IgD-negative memory B cell (primary cell): Measurements from ENCODE around the gene ACSBG1. TPM values are rescaled to one million over a fixed set of nuclear protein-coding genes. Genes with fewer than 3 reads are reported as not detected.
A peak's percentile ranks its signal among the peaks of the same experiment; 100 is the strongest.

Experiments used
- H3K27ac Mint-ChIP-seq, 3 donors: one replicate each; pipeline ENCODE4 v1.8.0; 2020 to 2022; ENCODE audit warnings: mild to moderate bottlenecking in 3 of 3, mixed read lengths in 3 of 3, moderate library complexity in 1 of 3
- H3K27me3 Mint-ChIP-seq: one replicate; pipeline ENCODE4 v1.8.0; 2021; ENCODE audit warnings: mixed read lengths
- H3K36me3 Mint-ChIP-seq: one replicate; pipeline ENCODE4 v1.8.0; 2020; ENCODE audit warnings: mild to moderate bottlenecking, mixed read lengths
- H3K4me1 Mint-ChIP-seq, 3 donors: one replicate each; pipeline ENCODE4 v1.8.0; 2020 to 2022; ENCODE audit warnings: mixed read lengths in 3 of 3, mild to moderate bottlenecking in 1 of 3
- H3K4me3 Mint-ChIP-seq, 4 donors: one replicate each; pipeline ENCODE4 v1.8.0; 2020 to 2022; ENCODE audit warnings: mild to moderate bottlenecking in 4 of 4, mixed read lengths in 4 of 4, moderate library complexity in 3 of 4
- H3K9me3 Mint-ChIP-seq, 3 donors: one replicate each; pipeline ENCODE4 v1.8.0; 2020 to 2021; ENCODE audit warnings: mixed read lengths in 3 of 3, mild to moderate bottlenecking in 1 of 3
- polyA plus RNA-seq: library from polyadenylated mRNA; unstranded; fragments of 300-500 nt; fragmentation: Illumina TruSeq; gene quantifications from one replicate; pipeline ENCODE4 v1.2.3, GENCODE V29; 2021

Gene ACSBG1
- polyA plus RNA-seq, 1 donor from 2014 or later = not detected

- Mint-ChIP-seq H3K4me1 (peaks cover 5 to 7% (median 7%) of the 10 kb centered on the region in 3 donors), H3K27ac (no peak overlapping the region), H3K27me3 (peaks cover 1% of the 10 kb centered on the region), H3K36me3 (peaks cover 4% of the 10 kb centered on the region), H3K9me3 (no peaks in the 10 kb centered on the region), H3K4me3 (peak overlapping the region in 1 of 4 donors; percentile 32)
These were observed 100.6 kb downstream of the ACSBG1 start for GRCh38 chr15:78133801-78134200.

DNA sequence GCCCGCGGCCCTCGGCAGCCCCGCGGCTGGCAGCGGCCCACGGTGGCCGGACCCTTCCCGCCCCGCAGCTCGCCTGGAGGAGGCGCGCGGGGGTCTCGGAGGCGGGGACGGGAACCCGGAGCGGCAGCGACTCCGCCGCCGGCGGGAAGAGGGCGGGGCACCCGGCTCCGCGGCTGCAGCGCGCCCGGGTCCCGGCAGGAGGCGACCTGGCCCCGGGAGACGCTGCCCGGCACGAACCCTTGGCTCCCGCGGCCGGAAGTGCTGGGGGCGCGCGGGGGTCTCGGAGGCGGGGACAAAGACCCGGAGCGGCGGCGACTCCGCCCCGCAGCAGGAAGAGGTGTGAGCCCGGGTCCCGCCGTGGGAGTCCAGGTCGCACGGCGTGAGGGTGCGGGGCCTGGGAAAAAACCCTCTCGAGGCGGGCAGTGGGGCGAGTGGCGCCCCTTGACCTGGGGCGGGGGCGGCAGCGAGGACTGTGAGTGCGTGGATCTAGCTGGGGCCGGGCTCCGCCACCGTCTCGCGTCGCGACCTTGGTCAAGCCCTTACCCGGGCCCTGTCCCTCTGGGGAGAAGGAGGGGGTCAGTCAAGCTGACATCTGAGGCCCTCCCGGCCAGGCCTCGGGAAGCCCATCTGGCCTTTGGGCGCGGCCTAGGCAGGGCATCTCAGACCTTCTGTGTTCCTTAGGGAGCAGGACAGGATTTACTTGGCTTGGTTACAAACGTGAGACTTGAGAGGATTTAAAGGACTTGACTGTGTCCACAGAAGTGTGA, 102.9 kb downstream of the ACSBG1 start, which contains the start of gene CIB2:
Gene CIB2 (minus strand): TSS at position 151 of the 767 bp plus-strand sequence. CDS start 230 bp downstream, outside the sequence.
- Mint-ChIP-seq H3K4me1 (peaks cover 5 to 11% (median 7%) of the 10 kb centered on the region in 3 donors), H3K4me3 (peak within 1 kb of the TSS; percentile 84 to 91 (median 90)), H3K9me3 (no peaks in the 10 kb centered on the region), H3K27me3 (peaks cover 1% of the 10 kb centered on the region), H3K36me3 (peaks cover 4% of the 10 kb centered on the region), H3K27ac (peak within 1 kb of the TSS; percentile 64 to 94 (median 88))

DNA sequence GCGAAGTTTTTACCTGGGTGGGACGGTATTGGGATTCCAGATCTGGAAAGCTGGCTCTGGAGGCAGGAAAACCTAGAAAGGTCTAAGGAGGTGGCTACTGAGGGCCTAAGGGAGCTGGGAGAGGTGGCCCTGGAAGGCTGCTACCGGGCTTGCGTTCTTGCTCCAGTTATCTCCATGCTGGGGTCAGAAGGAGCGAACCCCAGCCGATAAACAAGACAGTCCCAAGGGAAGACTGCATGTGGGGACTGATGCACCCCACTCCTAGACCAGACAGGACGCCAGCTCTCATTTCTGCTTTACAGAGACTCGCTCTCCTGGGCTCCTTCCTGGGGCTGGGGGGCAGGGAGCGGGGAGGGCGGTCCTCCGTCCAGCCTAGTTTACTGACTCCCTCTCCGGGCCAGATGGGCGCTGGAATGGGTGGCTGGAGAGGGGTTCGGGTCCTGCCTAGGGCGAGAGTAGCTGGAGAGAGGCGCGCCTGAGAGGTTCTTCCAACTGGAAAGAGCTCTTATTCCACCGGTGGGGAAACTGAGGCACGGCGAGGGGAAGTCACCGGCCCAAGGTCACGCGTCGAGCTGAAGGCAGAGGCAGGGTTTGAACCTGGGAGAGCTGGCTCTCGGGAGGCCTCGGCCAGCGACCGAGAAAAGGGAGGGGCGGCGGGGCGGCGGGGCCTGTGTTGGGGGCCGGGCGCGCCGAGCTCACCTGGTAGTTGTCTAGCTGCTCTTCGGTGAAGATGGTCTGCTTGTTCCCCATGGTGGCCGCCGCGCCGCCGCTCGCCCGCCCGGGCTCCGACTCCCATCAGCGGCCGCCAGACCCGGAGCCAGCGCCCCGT, 103.7 kb downstream of the ACSBG1 start:
- peak overlapping the region in 2 of 3 donors; percentile 88 to 94 for H3K27ac Mint-ChIP-seq
- H3K27me3 Mint-ChIP-seq = no peaks in the 10 kb centered on the region
- no peaks in the 10 kb centered on the region for H3K9me3 Mint-ChIP-seq
- peaks cover 2% of the 10 kb centered on the region for H3K36me3 Mint-ChIP-seq
- H3K4me1 Mint-ChIP-seq = peaks cover 5 to 7% (median 7%) of the 10 kb centered on the region in 3 donors
- H3K4me3 Mint-ChIP-seq = peak overlapping the region; percentile 78 to 91 (median 84)

DNA sequence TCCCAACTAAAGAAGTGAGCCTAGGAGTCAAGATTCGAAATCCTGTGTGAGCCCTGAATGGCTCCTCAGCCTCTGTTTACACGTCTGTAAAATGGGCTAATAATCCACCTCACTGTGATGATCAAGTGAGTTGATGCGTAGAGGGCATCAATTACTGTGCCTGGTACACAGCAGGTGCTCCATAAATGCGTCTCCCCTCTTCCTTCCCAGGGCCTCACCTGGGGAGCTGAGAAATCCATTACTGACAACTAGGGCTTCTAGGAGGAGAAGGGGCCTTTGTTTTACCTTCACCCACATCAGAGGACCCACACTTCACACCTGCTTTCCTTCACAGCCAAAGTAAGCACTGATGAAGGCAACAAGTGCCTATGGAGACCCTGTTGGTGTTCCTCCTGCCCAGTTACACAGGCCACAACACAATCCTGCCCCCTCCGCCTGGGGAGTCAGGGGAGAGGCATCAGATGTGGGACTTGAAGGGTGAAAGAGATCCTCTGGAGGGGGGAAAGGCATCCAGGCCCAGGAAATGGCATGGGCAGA, 104.5 kb downstream of the ACSBG1 start:
- Mint-ChIP-seq H3K9me3 (no peaks in the 10 kb centered on the region), H3K36me3 (peaks cover 2% of the 10 kb centered on the region), H3K4me3 (peak overlapping the region; percentile 78 to 91 (median 84)), H3K27ac (peak overlapping the region in 2 of 3 donors; percentile 3 to 84), H3K27me3 (no peaks in the 10 kb centered on the region), H3K4me1 (peaks cover 5 to 7% (median 7%) of the 10 kb centered on the region in 3 donors)

- Mint-ChIP-seq H3K4me3 (peak overlapping the region in 1 of 4 donors; percentile 46), H3K4me1 (peaks cover 5 to 7% (median 7%) of the 10 kb centered on the region in 3 donors), H3K27me3 (no peaks in the 10 kb centered on the region), H3K27ac (peak overlapping the region in 2 of 3 donors; percentile 27 to 67), H3K9me3 (no peaks in the 10 kb centered on the region), H3K36me3 (no peaks in the 10 kb centered on the region)
These were observed 105.2 kb downstream of the ACSBG1 start for GRCh38 chr15:78129077-78129750.

GRCh38 chr15:78127882-78128281, 106.5 kb downstream of the ACSBG1 start:
- no peaks in the 10 kb centered on the region for H3K36me3 Mint-ChIP-seq

DNA sequence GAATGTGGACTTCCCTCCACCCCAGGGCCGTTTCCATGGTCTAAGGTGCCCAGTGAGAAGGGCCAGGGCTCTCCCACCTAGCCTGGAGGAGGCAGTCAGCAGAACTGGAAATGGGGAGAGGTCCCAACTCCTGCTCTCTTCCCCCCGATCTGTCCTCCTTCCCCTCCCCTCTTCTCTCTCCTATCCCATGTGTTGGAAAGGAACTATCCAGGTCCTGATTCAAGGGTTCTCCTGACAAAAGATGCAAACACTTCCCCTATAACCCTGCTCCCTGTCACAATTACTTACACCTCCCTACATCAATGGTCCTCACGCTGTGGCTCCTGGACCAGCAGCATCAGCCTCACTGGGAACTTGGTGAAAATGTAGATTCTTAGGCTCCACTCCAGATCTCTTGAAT, 109.1 kb downstream of the ACSBG1 start:
- H3K27ac Mint-ChIP-seq = no peak overlapping the region
- H3K9me3 Mint-ChIP-seq = no peaks in the 10 kb centered on the region
- H3K36me3 Mint-ChIP-seq = no peaks in the 10 kb centered on the region
- no peak overlapping the region for H3K4me3 Mint-ChIP-seq
- H3K4me1 Mint-ChIP-seq = peaks cover 0 to 3% (median 0%) of the 10 kb centered on the region in 3 donors
- no peaks in the 10 kb centered on the region for H3K27me3 Mint-ChIP-seq

More at GRCh38 chr15:78127882-78128281, 106.5 kb downstream of the ACSBG1 start:
- Mint-ChIP-seq H3K27me3 (no peaks in the 10 kb centered on the region), H3K4me1 (peaks cover 5 to 7% (median 7%) of the 10 kb centered on the region in 3 donors), H3K9me3 (no peaks in the 10 kb centered on the region), H3K27ac (peak overlapping the region in 1 of 3 donors; percentile 23), H3K4me3 (peak overlapping the region in 1 of 4 donors; percentile 46)

- H3K9me3 Mint-ChIP-seq = no peaks in the 10 kb centered on the region
- no peaks in the 10 kb centered on the region for H3K27me3 Mint-ChIP-seq
- H3K27ac Mint-ChIP-seq = no peak overlapping the region
- H3K4me3 Mint-ChIP-seq = no peak overlapping the region
- no peaks in the 10 kb centered on the region for H3K4me1 Mint-ChIP-seq
- no peaks in the 10 kb centered on the region for H3K36me3 Mint-ChIP-seq
These were observed 113.8 kb downstream of the ACSBG1 start for GRCh38 chr15:78120523-78120922.

Other genes with a start within 250 kb of the ACSBG1 start
- gene TBC1D2B, start 156.9 kb downstream of the ACSBG1 start, polyA plus RNA-seq = 1.7 TPM
- gene SH2D7, start 142.0 kb downstream of the ACSBG1 start, polyA plus RNA-seq = not detected
- gene CIB2, start 103.1 kb downstream of the ACSBG1 start, polyA plus RNA-seq = 5.7 TPM
- 62.1 TPM for gene IDH3A, start 85.2 kb downstream of the ACSBG1 start, polyA plus RNA-seq
- 4.7 TPM for gene DNAJA4, start 30.0 kb upstream of the ACSBG1 start, polyA plus RNA-seq
- gene SKIC8, start 65.0 kb upstream of the ACSBG1 start, polyA plus RNA-seq = 70.8 TPM
- not detected for gene CRABP1, start 105.8 kb upstream of the ACSBG1 start, polyA plus RNA-seq
- 12.7 TPM for gene IREB2, start 203.7 kb upstream of the ACSBG1 start, polyA plus RNA-seq